Measurements from ENCODE around the gene H19.

The H19 gene

GRCh38 chr11:1982873-1983600 is 14.6 kb downstream of the H19 start:
- no peak for DNase-seq (ENCODE audit: low spot score)

GRCh38 chr11:1979607-1980006 is 18.0 kb downstream of the H19 start:
- no peak for DNase-seq (ENCODE audit: low spot score)

DNA sequence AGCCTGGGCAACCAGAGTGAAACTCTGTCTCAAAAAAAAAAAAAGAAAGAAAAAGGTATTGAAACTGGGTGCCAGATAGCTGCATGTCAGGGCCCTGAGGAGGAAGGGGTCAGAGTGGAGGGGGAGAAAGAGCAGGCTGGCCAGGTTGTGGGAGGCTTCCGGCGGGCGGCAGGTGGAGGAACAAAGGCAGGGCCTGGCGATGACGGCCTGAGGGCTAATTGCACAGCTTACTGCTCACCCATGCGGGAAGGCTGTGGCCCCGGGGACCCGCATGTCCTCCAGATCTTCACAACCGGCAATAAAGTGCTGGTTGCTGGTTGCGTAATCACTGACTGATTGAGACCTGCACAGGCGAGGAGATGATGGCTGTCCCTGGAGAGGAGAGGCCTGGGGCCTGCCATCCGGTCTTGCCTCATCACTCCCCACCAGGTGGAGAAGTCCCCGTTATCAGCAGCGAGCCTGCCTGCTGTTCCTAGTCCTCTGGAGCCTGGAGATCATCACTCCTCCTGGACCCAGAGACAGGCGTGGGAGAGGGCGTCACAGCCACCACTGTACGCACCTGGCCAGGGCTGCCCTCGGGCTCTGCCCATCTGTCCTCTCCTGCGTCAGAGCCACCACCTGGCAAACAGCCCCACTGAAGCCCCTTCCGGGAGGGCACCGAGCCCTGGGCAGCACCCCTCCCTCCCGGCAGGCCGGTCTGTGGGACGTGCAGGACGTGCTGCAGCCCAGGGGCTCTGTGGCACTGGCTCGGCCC is 18.7 kb downstream of the H19 start:
- no peak for DNase-seq (ENCODE audit: low spot score)

- no peak for DNase-seq (ENCODE audit: low spot score)
Measured at GRCh38 chr11:1975185-1975584, 22.5 kb downstream of the H19 start.

DNA sequence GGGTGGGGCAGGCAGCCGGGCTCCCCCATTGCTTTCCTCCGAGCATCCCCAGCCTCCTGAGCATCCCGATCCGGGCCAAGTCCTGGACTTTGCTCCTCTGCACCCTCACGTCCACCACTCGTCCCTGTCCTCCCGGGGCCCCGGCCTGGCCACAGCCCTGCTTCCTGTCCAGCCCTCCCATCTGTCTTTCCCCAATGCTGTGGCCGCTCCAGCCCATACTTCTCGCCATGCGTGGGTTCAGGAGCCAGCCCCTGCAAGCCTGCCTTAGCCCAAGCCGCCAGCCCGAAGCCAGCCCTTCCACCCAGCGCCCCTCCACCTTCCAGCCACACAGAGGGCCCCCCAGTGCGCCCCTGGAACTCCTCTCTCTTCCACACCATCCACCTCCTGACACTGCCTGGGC is 26.7 kb downstream of the H19 start:
- DNase-seq (ENCODE audit: low spot score): no peak

DNA sequence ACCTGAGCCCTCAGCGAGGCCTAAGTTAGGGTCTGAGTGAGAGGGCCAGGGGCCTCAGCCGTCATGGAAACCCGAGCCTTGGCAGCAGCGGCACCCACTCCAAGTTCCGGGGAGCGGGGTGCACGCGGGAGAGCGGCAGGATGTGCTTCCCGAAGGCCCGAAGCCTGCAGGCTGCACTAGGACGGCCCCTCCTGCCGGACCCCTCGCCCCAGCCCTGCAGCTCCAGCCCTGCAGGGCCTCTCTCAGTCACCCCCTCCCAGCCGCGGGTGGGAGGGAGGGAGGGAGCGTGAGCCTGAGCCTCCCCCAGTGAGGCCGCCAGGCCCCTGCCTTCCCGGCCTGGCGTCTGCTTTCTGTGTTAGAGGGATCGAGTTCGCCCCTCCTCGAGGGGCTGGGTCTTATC is 27.9 kb downstream of the H19 start:
- DNase-seq (ENCODE audit: low spot score): no peak

DNA sequence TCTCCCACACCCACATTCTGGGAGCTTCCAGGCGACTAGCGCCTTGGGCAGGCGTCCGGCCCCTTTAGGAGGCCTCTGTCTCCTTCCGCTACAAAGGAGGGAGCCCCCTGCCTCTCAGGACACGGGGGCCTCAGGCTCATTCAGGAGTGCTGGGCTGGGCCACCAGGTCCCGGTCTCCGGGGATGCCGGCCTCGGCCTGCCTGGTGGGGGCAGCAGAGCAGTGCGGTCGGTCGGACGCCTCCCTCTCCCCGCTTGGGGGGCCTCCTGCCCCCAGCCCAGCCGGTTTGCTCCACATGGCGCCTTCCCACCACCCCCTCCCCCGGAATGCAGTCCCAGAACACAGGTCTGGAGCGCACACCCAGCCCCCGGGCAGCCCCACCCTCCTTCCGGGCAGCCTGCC is 28.6 kb downstream of the H19 start:
- no peak for DNase-seq (ENCODE audit: low spot score)

DNA sequence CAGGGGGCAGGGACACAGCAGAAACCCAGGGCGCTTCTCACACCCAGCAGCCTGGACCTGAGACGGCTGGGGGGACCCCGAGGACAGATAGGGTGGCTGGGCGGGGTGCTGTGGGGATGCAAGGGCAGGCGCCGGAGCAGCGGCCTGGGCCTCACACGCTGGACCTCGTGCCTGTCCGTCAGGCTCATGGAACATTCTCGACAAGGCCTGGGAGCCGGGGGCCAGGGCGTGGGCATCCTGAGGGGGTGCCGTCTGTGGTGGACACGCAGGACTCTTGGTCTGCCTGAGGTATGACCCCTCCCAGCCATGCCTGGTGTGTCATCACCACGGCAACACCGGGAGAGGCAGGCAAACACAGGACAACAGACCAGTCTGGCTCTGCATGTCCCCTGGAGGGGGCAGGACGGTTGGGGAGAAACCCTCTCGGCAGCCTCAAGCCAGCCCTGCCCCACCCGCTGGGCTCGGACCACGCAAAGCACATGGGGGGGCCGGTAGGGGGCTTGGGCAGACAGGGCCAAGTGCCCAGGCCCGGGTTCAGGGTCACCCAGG is 29.1 kb downstream of the H19 start:
- DNase-seq (ENCODE audit: low spot score): no peak

- no peak for DNase-seq (ENCODE audit: low spot score)
Measured at GRCh38 chr11:1967641-1968225, 29.9 kb downstream of the H19 start.

DNA sequence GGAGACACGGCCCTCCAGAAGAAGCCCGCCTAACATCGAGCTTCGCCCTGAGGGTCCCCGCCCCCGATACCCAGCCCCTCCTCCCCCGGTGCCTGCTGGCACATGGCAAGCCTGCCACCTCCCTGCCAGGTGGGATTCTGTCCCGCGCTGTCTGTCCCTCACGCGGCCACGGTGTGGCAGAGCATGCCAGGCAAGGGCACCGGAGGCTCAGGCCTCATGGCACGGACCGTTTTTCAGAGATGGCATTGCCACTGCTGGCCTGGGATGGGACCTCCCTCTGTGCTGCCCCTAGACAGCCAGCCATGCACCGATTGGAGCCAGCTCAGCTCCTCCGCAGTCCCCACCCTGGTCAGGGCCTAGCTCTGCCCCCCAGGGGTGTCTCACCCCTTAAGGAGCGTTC is 31.1 kb downstream of the H19 start:
- no peak for DNase-seq (ENCODE audit: low spot score)

DNA sequence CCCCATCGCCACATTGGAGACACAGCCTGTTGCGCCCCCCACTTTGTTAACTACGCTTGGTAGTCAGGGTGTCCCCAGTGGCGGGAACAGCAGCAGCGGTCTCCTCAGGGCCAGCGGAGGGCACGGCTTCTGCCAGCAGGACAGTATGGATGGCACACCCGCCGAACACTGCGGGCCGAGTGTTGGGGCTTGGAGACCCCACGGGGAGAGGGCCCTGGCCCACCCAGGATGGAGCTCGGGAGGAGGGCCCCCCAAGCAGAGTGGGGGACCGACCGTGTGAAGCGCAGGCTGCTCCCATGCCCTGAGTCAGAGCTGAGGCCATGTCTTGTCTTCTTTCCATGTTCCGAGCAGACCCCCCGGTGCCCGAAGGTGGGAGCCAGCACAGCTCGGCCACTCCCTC is 32.7 kb downstream of the H19 start:
- no peak for DNase-seq (ENCODE audit: low spot score)

- DNase-seq (ENCODE audit: low spot score): no peak
Measured at GRCh38 chr11:1964348-1964747, 33.3 kb downstream of the H19 start.

GRCh38 chr11:1963864-1964263 is 33.8 kb downstream of the H19 start:
- DNase-seq (ENCODE audit: low spot score): no peak

GRCh38 chr11:1959786-1960185 is 37.9 kb downstream of the H19 start:
- no peak for DNase-seq (ENCODE audit: low spot score)

DNA sequence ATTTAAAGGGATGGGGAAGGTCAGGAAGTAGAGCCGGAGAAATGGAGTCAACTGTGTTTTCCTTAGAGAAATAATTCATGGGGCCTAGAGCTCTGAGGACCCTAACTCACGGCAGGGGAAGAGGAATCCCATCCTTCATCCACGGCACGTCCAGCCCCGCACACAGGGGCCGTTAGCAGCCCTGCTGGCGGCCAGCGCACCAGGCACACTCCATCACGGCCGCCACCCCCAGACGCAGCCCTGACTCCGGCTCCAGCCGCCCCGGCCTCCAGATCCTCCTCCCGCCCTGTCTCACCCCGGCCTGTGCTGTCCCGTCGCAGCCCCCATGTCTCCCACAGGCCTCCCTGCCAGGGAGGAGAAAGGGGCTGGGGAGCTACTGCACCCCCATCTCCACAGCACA is 39.3 kb downstream of the H19 start:
- DNase-seq (ENCODE audit: low spot score): no peak

GRCh38 chr11:1953489-1954266 is 44.0 kb downstream of the H19 start:
- no peak for DNase-seq (ENCODE audit: low spot score)

GRCh38 chr11:1952806-1953482 is 44.7 kb downstream of the H19 start:
- no peak for DNase-seq (ENCODE audit: low spot score)

- no peak for DNase-seq (ENCODE audit: low spot score)
Measured at GRCh38 chr11:1949922-1950321, 47.7 kb downstream of the H19 start.

GRCh38 chr11:1949302-1949701 is 48.3 kb downstream of the H19 start:
- DNase-seq (ENCODE audit: low spot score): no peak

- no peak for DNase-seq (ENCODE audit: low spot score)
Measured at GRCh38 chr11:1948389-1948788, 49.3 kb downstream of the H19 start.

- no peak for DNase-seq (ENCODE audit: low spot score)
Measured at GRCh38 chr11:1947592-1948237, 49.9 kb downstream of the H19 start.

Data from iPS-NIHi11 (cell line).